T-helper 9 cell (primary cell): ENCODE results near the gene ABTB1.

Source experiments
- DNase-seq: peaks from one replicate; pipeline ENCODE4 v3.0.0-alpha.2; 2020

The ABTB1 gene

GRCh38 chr3:127722091-127722784 is 49.5 kb downstream of the ABTB1 start:
- DNase-seq, result no peak

- no peak for DNase-seq
These were observed 50.3 kb downstream of the ABTB1 start for GRCh38 chr3:127723011-127723567.

- no peak for DNase-seq
These were observed 54.1 kb downstream of the ABTB1 start for GRCh38 chr3:127726894-127727293.

GRCh38 chr3:127728417-127729015 is 55.8 kb downstream of the ABTB1 start:
- DNase-seq, result no peak

- no peak for DNase-seq
These were observed 56.9 kb downstream of the ABTB1 start for GRCh38 chr3:127729556-127730056.

- DNase-seq, result no peak
These were observed 57.4 kb downstream of the ABTB1 start for GRCh38 chr3:127730171-127730570.
